Activated CD4-positive, alpha-beta T cell treated with anti-CD3 and anti-CD28 coated beads, Interleukin-2, amount 50 U/mL, for 4 hours (primary cell): ENCODE measurements around the gene SF3A1.

Experiments used
- DNase-seq, 2 experiments: peaks; one replicate each; pipeline ENCODE4 v3.0.0-alpha.2; 2020

Gene SF3A1

DNA sequence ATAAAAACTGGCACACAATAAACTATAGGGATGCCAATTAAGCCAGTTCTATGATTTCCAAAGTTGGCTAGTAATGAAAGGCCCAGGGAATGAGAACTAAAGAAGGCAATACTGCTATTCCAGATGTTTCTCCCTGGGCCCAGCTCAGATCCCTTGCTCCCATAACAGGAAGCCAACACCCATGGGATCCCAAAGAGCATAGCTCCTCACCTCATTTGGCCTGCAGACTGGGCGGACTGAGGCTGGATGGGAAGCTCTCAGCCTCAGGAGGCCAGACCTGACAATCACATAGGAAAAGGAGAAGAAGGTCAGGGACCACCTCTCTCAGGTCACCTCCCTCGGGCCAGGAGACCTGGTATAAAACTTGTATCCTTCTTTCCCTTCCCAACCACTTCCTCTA lies 35.2 kb downstream of the SF3A1 start:
- no peak for DNase-seq

DNA sequence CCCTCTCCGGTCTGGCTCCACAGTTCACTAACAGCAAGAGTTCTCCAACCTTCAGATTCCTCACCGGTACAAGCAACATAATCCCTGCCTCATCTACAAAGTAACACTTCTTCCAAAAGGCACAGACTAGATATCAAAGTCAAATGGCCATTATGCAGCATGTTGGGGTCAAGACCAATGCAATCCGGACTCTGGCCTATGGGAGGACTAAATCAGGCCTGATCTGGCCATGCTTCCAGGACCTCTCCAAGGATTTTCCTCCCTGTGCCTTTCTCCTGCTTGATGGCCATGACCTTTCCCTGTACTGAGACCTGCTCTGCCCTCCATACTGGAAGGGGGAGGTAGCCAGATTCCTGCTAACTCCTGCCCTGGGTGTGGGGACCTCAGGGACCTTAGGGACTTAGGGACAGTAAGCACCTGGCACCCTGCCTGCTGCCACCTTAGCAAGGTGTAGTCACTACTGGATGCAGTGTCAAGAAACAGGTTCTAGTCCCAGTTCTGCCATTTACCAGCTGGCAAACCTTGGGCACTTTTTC lies 36.6 kb downstream of the SF3A1 start:
- no peak for DNase-seq

DNA sequence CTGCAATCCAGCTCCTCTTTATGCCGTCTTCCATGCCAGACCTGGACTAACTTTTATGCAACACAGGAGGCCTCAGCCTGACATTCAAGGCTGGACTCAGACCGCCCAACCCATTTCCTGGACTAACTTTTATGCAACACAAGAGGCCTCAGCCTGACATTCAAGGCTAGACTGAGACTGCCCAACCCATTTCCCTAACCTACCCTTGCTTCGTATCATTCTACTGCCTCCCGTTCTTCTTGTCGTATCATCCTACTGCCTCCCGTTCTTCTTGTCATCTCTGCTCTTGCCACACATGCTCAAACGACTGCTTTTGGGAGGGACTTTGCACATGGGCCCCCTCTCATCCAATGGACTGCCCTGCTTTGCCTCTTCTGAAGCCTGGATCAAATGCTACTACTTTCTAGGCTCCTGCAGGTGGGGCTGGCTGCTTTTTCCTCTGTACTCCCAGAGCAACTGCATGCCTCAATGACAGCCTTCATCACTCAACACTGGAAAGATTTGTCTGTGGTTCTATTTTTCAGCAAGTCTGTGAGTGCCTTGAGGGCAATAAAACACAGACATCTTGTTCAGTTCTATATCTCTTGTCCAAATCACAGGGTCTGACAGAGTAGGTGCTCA lies 37.8 kb downstream of the SF3A1 start:
- DNase-seq = no peak

DNA sequence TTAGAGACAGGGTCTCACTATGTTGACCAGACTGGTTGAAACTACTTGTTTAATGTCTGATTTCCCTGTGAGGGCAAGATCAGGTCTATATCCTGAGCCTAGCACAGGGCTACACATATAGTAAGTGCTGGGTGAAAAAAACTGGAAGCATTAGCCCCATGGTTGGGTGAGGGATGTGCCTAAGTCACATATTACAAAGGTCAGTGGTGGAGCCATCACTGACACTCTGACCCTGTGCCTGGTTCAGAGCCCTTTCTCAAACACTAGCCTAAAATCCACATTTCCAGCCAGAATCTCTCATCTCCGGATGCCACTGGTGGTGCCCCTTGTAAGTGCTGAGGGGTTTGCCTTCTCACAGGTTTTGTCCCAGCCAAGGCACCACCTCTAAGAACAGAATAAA lies 38.9 kb downstream of the SF3A1 start:
- no peak for DNase-seq

DNA sequence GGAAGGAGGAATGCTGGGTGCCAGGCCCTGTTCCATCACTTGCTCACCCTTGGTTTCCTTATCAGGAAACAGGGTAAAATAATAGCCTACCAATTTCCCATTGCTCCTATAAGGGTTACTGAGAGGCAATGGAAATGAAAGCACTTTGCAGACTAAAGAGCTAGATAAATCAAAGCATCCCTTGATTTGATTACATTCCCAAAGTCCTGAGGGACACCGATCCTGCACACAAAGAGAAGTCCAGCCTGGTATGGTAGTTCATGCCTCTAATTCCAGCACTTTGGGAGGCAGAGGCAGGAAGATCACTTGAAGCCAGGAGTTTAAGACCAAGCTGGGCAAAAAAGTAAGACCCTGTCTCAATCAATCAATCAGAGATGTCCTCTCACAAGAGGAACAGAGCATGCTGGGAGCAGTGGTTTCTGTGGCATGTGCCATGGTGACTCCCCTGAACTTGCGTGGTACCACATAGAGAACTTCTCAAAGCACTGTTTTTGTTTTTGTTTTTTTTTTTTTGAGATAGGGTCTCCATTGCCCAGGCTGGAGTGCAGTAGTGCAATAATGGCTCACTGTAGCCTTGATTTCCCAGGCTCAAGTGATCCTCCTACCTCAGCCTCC lies 40.6 kb downstream of the SF3A1 start:
- no peak for DNase-seq

DNA sequence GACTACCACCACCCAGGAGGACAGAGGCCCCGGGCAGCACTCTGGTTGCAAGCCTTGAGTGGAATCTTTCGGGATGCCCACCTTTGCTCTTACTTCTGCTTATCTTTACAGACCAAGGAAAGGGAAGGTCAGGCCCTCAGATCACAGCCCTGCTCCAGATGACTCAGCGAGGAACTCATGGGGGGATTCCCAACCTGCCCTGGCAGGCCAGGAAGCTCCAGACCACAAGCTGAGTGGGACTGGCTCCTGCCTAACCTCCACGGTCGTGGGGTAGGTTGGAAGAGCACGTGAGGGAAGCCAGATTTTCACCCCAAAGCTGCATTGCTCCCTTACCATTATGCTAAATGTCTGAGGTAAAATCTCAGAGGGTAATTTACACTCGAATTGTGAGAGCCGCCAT lies 41.8 kb downstream of the SF3A1 start:
- DNase-seq = peak; percentile 28 to 45

DNA sequence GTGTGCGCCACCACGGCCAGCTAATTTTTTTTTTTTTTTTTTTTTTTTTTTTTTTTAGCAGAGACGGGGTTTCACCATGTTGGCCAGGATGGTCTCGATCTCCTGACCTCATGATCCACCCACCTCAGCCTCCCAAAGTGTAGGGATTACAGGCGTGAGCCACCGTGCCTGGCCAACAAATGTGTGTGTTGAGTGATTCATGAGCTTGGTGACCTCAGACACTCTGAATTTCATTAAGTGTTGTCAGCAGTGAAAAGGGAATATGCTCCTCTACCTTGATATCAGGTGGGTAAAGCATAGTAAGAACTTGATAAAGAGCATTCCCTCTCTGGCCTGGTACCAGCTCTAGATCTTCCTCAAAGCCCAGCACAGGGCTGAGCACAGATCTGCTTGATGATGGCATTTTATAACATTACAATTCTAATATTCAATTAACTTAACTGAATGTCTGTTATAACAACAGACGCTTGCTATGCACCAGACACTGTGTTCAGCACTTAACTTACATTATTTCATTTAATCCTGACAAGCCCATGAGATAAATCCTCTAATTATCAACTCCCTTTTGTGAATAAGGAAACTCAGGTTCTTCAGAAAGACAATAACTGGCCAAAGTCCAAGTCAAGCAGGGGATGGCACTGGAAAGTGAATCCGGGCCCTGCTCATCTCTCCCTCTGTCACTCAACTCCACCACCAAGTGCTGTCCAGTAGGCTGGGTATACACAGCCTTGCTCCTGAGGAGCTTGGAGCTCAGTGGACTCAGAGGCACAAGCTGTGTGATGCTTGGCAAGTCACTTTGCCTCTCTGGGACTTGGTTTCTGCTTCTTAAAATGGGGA lies 42.9 kb downstream of the SF3A1 start:
- DNase-seq = no peak

DNA sequence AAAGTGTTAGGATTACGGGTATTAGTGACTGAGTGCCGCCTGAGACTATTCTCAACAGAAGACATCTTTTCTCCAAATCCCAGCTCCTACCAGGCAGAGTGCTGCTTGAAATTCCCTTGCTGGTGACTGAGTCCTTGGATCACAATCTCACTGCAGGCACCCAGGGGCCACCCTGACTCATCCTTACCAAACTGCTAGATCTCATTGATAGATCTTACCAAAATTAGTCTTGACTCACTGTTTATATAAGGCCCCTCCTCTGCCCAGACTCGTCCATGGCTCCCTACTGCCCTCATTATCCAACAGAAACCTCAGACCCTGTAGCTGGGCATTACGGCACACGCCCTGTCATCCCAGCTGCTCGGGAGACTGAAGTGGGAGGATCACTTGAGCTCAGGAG lies 44.6 kb downstream of the SF3A1 start:
- no peak for DNase-seq

DNA sequence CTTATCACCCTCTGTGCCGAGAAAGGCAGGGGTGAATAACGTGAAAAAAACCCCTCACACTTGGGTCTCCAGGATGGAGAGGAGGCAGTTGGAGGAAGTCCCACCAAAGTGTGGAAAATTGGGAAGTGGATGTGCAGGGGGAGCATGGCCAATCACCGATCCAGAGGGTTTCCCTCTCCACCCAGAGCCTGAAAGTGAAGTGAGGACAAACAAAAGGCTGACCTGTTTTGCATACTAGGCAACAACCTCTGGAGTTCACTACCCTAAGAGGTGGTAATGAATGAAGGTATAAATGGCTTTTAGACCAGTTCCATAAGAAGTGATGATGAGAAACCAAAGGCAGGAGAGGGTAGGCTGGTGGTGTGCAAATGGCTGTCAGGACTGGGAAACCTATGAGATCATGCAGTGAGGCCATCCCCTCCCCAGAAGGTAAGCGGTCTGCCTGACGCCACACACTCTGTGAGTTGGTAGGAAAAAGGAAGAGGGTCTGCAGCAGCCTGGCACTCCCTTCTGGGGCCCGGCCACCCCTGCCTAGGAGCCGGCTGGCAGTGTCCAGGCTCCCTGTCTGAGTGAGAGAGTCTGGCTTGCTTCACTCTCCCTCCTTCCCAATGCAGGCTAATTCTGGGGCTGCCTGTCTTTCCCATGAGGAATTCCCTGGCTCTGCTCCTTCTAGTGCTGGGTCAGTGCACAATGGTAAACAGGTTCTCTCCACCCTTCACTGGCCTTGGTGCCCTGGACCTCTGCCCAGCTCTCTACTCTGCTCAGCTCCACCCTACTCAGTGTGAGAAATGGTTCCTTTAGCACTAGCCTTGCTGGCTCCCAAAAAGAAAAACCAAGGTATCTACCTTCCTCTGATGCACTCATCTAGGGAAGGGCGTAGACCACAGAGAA lies 45.6 kb downstream of the SF3A1 start:
- no peak for DNase-seq

DNA sequence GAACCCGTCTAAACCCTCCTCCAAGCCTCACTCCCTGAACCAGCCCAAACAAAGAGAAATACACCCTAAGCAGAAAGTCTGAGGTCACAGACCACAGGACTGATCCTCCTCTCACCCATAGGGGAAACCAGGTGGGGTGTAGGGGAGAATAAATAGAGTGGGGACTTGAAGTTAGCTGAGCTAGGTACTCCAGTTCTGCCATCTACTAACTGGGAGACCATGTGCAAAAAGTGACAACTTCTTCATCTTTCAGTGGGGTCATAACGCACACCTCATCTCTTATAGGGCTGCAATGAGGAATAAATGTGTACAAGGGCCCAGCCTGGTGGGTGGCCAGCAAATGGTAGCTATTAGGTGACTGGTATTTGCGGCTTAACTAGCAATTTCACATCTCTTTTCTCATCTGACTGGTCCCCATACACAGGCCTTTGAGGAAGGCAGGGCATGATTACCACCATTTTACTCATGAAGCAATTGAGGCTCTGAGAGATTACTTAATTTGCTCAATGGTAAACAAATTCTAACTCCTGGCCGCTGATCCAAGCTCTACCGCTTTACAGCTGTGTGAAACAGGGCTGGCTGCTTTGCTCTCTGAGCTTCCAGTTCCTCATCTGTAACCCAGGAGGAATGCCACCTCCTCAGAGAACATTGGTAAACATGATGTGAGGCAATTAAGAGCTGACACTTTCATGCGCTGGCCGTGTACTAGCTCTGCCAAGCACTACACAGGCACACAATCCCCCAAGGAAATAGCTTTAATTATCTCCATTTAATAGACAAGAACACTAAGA lies 46.5 kb downstream of the SF3A1 start:
- no peak for DNase-seq

DNA sequence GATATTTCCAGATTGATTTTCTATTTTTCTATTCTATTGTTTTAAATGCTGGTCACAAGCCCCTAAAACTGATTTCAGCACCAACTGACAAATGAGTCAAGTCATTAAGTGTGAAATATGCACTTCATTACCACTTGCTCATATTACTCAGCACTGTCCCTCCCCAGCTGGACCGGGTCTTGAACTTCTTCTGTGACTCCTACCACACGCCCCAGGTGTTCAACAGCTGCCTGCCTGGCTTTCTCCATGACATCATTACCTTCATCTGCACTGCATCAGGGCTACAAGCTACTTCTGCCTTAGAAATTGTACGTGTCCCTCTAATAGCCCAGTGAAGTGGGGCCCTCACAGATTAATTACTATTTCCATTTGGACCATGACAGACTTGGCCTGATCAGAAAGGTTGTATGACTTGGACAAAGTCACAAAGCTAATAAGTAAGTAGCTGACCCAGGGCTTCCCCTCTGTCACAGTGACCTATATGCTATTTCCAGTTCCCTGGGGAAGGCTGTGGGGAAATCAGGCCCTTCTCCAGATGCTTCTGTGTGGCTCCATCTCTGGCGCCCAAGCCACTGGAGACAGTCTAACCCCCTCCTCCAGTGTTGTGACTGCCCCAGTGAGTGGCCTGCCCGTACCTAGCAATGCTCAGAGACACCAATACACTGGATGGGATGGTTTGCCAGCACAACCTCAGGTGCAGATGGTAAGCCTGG lies 48.0 kb downstream of the SF3A1 start:
- peak in 1 of 2 experiments; percentile 37 for DNase-seq

DNA sequence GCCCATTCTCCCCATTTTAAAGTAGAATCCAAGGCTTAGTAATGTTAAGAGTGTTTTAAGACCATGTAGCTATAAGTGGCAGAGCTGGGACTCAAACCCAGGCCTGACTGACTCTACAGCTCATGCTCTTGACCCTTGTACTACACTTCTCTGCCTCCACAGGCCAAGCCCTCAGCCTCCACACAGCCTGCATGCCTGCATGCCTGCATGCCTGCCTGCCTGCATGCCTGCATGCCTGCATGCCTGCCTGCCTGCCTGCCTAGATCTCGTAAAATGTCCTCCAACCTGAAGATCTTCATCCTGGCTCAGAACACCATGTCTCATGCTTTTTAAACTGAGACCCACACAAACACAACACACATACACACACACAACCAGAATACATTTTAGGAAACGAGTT lies 48.6 kb downstream of the SF3A1 start:
- DNase-seq = no peak

DNA sequence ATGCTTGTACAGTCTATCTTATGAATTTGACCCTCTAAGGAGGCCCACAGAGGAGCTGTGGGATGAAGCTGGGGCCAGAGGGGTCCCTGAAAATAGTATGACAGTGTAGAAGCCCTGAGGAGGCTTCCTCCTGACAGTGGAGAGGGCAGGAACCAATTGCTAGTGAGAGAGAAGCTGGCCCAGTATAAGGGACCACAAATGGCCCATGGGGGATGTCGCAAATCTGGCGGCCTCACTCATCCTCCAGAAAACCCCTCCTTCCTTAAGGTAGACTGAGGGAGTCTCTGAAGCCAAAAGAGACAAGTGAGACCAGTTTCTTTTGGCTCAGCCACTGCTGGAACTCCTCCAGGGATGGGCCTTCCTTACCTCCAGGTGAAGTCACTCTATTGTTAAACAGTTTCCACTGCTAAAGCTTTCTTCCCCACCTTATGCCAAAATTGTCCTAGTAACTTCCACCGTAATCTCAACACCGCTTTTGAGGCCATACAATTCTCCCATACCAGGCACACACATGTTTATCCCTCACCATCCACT lies 49.6 kb downstream of the SF3A1 start:
- no peak for DNase-seq

DNA sequence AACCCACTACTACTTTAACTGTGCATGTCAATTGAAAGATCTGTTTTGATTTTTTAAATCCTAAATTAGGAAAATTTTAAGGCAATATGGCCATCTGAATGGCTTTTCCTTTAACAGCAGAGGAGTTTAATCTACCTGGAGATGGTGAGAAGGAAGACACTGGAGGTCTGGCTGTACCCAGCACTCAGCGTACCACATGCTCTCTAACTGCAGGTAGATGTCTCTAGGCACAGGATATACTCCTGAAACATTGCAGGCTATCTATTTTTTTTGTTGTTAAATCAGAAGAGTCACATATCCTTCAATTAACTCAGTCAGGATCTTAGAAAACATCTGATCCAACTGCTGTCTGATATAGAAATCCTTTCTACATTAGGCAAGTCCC lies 50.1 kb downstream of the SF3A1 start:
- no peak for DNase-seq

DNA sequence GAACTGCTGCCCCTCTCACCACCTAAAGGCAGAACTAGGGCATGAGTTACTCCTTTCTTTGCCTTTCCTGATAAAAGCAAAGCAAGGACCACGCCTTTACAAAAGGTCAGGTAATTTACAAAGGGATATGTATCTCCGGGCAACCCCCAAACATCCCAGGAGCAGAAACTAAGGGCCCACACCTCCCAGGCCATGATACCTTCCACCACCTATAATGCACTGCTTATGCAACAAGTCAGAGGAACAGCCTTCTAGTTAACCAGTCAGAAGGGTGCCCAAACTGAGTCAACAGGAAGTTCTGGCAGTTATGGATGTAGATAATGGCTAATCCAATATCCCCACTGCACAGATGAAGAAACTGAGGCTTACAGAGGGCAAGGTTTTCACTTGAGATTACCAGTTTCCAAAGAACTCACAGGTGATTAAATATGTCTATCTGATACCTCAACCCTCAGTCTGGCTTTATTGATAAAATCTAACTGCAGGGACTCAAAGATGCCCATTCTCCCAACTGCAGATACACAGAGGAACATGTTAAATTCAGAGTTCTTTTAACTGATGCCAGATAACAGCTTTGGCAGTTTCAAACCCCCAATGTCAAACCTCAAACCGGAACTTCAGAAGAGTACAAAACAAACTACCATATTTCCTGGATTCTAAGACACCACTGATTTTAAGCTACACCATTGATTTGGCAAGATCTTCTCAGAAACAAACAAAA lies 50.6 kb downstream of the SF3A1 start:
- no peak for DNase-seq

DNA sequence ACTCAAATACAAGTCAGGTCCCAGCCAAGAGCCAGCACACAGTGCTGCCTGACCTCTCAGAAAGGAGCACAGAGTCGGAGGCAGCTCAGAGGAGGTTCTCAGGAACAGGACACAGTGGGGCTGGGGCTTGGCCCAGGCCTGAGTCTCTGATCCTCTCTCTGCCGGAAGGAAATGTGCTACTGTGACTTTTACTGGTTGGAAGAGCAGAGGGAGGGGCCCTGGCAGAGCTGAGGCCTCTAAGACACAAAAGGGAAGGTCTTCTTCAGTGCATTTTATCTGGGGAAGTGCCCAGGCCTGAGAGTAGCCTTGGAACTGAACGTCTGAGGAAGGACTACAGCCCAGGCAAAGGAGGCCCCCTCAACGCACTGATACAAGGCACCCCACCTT lies 51.2 kb downstream of the SF3A1 start:
- DNase-seq = no peak

DNA sequence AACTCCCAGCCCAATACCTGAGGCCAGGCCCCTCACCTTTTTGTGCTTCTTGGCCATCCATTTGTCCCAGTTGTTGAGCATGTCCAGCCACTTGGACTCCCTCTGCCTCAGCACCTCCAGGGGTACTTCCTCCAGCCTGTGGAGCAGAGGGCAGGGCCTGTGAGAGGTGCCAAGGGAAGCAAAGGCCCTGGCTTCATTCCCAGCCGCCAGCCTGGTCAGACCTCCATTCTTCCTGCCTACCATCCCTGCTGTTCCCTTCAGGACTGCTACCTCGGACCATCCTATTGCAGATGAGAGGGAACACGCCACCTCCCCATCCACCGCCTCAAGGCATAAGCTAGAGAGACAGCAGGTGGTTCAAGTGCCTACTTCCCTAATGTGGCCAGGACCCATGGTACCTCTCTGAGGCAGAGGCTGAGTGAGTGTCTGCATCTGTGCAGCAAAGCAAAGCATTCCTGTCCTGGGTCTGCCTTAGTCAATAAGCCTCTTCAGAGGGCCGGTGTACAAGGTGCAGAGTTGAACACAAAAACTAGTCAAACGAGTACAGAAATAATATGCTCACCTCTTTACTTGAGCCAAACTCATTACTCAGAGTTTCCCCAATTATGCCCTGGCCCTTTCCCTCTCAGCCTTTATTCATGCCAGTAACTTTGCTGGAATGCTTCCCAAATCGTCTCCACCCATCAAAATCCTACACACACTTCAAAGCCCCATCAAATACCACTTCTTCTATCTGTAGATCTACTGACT lies 52.0 kb downstream of the SF3A1 start:
- DNase-seq = no peak

DNA sequence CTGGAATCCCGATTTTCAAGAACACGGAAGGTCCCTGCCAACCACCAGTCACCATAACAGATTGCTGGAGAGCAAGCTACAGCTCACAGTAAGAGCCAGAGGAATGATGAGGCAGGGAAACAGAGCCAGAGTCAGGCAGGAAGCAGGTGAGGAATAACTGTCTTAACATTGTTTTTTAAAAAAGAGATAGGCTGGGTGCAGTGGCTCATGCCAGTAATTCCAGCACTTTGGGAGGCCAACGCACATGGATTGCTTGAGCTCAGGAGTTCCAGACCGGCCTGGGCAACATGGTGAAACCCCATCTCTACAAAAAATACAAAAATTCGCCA lies 53.9 kb downstream of the SF3A1 start:
- DNase-seq = no peak

DNA sequence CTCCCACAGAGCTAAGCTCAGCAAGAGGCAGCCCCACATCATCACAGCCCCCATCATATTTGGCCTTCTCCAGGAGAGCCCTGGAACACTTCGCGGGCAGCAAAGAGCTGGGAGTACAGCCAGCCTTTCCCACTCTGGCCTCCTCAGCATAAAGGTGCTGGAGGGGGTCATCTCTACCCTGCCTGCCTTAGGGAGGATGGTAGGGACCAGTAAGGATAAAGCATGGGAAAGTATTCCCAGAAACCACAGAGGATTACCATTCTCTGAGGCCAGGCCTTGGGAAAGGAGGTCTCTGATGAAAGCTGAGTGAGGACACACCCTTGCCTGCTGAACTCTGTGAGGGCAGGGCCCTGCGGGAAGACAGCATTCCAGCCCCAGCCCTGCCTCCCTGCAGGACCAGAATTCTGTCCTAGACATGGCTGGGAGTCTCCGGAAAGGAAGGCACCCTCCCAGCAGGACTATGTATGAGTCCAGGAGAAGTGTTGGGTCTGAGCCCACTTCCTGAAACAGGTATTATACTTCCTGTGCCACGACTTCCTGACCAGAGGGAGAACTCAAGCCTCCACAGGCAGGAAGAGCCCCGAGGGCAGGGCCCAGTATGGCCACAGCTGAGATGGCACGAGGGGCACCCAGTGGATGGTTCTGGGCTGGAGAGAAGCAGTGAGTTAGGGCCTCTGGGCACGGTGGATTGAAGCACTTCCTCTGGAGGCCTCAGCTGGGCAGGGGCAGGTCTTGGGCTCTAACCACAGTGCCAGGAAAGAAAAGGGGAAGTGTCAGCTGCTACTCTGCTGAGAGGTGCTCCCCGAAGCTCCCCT lies 54.5 kb downstream of the SF3A1 start:
- no peak for DNase-seq
